BJ (cell line): ENCODE results near the gene ITGAL. TPM values are rescaled to one million over a fixed set of nuclear protein-coding genes. Genes with fewer than 3 reads are reported as not detected.

Source experiments
- CTCF ChIA-PET: fragments of 350-600 bp; formaldehyde crosslinking; extraction: SDS; loops from one replicate; lab custom pipeline; 2021; ENCODE audit warnings: antibody characterized with exemption, inconsistent platforms; lab: Yijun Ruan, JAX
- POLR2A ChIA-PET: fragments of 300-600 bp; sonication (Branson Sonifier 250); formaldehyde crosslinking; extraction: SDS; loops from one replicate; lab custom pipeline; 2021; ENCODE audit warnings: antibody characterized with exemption; lab: Charles Lee
- DNase-seq: peaks from one replicate; pipeline ENCODE4 v3.0.0-alpha.2; 2011; ENCODE audit warnings: low read depth
- H3K27me3 ChIP-seq: 2 replicates; pipeline ENCODE4 v1.6.0; 2011; ENCODE audit warnings: low read length; ENCODE audit not compliant: control insufficient read depth, insufficient read depth
- H3K36me3 ChIP-seq: 2 replicates; pipeline ENCODE4 v1.5.1; 2011; ENCODE audit warnings: low read length; ENCODE audit not compliant: control insufficient read depth, insufficient read depth
- H3K4me3 ChIP-seq: 2 replicates; pipeline ENCODE4 v1.5.1; 2011; ENCODE audit warnings: low read depth, mild to moderate bottlenecking, control low read depth, low read length
- CTCF ChIP-seq: IDR thresholded peaks from 2 replicates; pipeline ENCODE4 v1.5.1; 2011; ENCODE audit warnings: low read depth, mild to moderate bottlenecking, control low read depth, inconsistent platforms, low read length, moderate library complexity; ENCODE audit not compliant: insufficient read depth
- polyA plus RNA-seq: library from polyadenylated mRNA; depleted of rRNA; stranded (reverse); fragments of >200 nt; gene quantifications from 2 replicates; pipeline ENCODE4 v1.2.3, GENCODE V29; 2011

ITGAL gene
- polyA plus RNA-seq, 1 experiment, result 0.06 TPM

- peaks cover 5% of the 10 kb centered on the region for H3K27me3 ChIP-seq
Observed at GRCh38 chr16:30434852-30435251, 37.7 kb upstream of the ITGAL start.

GRCh38 chr16:30437511-30438046 lies 35.0 kb upstream of the ITGAL start:
- no peak for TF ChIP-seq CTCF
- ChIA-PET CTCF (interaction anchor here (1.8 kb wide), 1 partner anchor 191 kb away, joined by 4 read pairs; no protein-coding TSS in a partner anchor), POLR2A (no interaction called here)
- no peak for DNase-seq
- Histone ChIP-seq H3K36me3 (no peaks in the 10 kb centered on the region), H3K4me3 (no peak overlapping the region), H3K27me3 (peaks cover 5% of the 10 kb centered on the region)

More at GRCh38 chr16:30434852-30435251, 37.7 kb upstream of the ITGAL start:
- Histone ChIP-seq H3K4me3 (no peak overlapping the region), H3K36me3 (no peaks in the 10 kb centered on the region)
- POLR2A ChIA-PET, result no interaction called here
- no peak for DNase-seq
- CTCF ChIA-PET, result no interaction called here
- TF ChIP-seq CTCF, result no peak

- Histone ChIP-seq H3K27me3 (peaks cover 5% of the 10 kb centered on the region), H3K4me3 (no peak overlapping the region), H3K36me3 (no peaks in the 10 kb centered on the region; the same call in 1 of the 2 replicates)
- POLR2A ChIA-PET, result no interaction called here
- DNase-seq, result no peak
- CTCF ChIA-PET, result no interaction called here
- TF ChIP-seq CTCF, result no peak
Observed at GRCh38 chr16:30438835-30439234, 33.7 kb upstream of the ITGAL start.

- DNase-seq, result no peak
- POLR2A ChIA-PET, result no interaction called here
- Histone ChIP-seq H3K27me3 (peaks cover 2% of the 10 kb centered on the region), H3K4me3 (no peak overlapping the region), H3K36me3 (peaks cover 2% of the 10 kb centered on the region)
- no peak for TF ChIP-seq CTCF
- CTCF ChIA-PET, result no interaction called here
Observed at GRCh38 chr16:30439720-30440348, 32.7 kb upstream of the ITGAL start.

GRCh38 chr16:30443631-30444030 lies 28.9 kb upstream of the ITGAL start:
- POLR2A ChIA-PET, result no interaction called here
- TF ChIP-seq CTCF, result no peak

More at GRCh38 chr16:30443631-30444030, 28.9 kb upstream of the ITGAL start:
- peaks cover 2% of the 10 kb centered on the region for H3K36me3 ChIP-seq
- no peak overlapping the region for H3K4me3 ChIP-seq
- DNase-seq, result no peak
- CTCF ChIA-PET, result interaction anchor here (0.9 to 1.0 kb wide), 2 partner anchors 50 to 186 kb away, joined by 3 read pairs; no protein-coding TSS in a partner anchor
- no peaks in the 10 kb centered on the region for H3K27me3 ChIP-seq
